GM19324 (cell line): ENCODE data around the gene CYFIP1.

ENCODE experiments used
- ATAC-seq: cut with Tn5 transposase; IDR thresholded peaks from one replicate; pipeline ENCODE4 v1.9.1; 2021; ENCODE audit warnings: mild to moderate bottlenecking, moderate library complexity; ENCODE audit not compliant: unreplicated experiment, low FRiP score

CYFIP1 gene

DNA sequence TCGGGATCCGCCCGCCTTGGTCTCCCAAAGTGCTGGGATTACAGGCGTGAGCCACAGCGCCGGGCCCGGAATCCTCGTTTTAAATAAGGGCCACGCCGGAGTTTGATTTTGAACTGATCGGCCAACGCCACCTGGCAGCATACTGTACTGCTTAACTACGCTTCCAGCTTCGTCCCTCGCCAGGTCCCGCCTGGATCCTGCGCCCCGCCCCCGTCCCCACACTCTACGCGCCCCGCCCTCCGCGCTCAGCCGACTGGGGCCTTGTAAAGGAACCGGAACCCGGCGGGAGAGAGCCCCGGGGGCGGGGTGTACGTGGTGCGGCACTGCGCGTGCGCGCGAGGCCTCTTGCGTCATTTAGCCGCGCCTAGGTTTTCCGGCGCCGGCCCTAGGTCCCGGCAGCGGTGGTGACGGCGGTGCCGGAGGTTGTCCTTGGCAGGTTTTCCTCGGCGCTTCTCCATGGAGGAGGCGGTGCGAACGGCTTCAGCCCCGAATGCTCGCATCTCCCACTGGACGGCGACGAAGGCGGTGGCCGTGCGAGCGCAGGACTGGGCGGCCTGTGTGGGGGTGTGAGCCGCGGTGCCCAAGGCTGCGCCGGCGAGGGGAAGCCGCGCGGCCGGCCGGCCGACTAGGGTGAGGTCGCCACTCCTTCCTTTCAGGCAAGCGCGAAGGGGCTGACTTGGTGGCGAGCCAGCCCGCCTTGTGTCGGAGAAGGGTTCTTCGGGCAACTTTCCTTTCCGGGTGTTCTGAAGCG, 141.7 kb downstream of the CYFIP1 start, which contains the start of gene NIPA2:
Gene NIPA2 (plus strand): TSS at position 375 of the 751 bp plus-strand sequence. CDS start 13,066 bp downstream, outside the sequence.
- ATAC-seq = peak; percentile 92

GRCh38 chr15:22831473-22831872, 148.7 kb downstream of the CYFIP1 start:
- no peak for ATAC-seq

GRCh38 chr15:22827125-22827524, 153.0 kb downstream of the CYFIP1 start:
- ATAC-seq = no peak

DNA sequence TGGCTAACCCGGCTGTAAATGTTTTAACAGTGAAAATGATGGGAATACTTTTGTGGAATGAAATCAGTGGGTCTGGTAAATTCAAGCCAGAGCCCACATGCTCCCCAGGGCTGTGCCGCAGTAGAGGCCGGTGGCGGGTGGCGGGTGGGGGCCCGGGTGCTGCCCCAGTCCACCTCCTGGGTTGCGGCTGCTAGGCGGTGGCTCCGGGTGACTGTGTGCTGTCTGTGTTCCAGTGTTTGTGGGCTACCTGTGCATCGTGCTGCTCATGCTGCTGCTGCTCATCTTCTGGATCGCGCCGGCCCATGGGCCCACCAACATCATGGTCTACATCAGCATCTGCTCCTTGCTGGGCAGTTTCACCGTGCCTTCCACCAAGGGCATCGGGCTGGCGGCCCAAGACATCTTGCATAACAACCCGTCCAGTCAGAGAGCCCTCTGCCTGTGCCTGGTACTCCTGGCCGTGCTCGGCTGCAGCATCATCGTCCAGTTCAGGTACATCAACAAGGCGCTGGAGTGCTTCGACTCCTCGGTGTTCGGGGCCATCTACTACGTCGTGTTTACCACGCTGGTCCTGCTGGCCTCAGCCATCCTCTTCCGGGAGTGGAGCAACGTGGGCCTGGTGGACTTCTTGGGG, 156.6 kb downstream of the CYFIP1 start:
- ATAC-seq = no peak

DNA sequence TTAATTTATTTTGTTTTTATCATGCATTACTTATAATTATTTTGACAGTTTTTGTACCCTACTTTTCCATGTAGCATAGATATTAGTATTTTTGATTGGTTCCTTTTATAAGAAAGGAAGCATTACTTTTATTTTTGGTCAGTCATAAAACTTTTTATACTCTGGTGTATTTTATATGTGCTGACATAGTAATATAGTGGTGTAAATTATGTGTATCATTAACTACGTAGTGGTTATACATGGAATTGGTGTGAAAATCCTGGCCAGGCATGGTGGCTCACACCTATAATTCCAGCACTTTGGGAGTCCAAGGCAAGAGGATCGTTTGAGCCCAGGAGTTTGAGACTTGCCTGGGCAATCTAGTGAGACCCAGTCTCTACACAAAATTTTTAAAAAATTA, 160.5 kb downstream of the CYFIP1 start:
- no peak for ATAC-seq
